Fibroblast of lung (primary cell): ENCODE data around the gene DNAH3. TPM values are rescaled to one million over a fixed set of nuclear protein-coding genes. Genes with fewer than 3 reads are reported as not detected.

Experiments used
- DNase-seq, 2 donors: peaks; one replicate each; pipeline versions ENCODE4 v3.0.0 to v3.0.0-alpha.2; 2010; ENCODE audit warnings: low read depth in 2 of 2
- H2AFZ ChIP-seq: 2 replicates; pipeline ENCODE4 v1.5.1; 2012; ENCODE audit warnings: low read length, control low read depth, inconsistent platforms
- H3K27ac ChIP-seq: 2 replicates; pipeline ENCODE4 v1.5.1; 2011; ENCODE audit warnings: low read length, control low read depth; ENCODE audit not compliant: insufficient read depth
- H3K27me3 ChIP-seq: 2 replicates; pipeline ENCODE4 v1.5.1; 2011; ENCODE audit warnings: mild to moderate bottlenecking, low read length; ENCODE audit not compliant: control insufficient read depth, insufficient read depth
- H3K36me3 ChIP-seq: 2 replicates; pipeline ENCODE4 v1.5.1; 2011; ENCODE audit warnings: low read length; ENCODE audit not compliant: control insufficient read depth, insufficient read depth
- H3K4me1 ChIP-seq: 2 replicates; pipeline ENCODE4 v1.5.1; 2011; ENCODE audit warnings: low read length; ENCODE audit not compliant: control insufficient read depth, insufficient read depth; ENCODE audit errors: extremely low read depth
- H3K4me2 ChIP-seq: 2 replicates; pipeline ENCODE4 v1.5.1; 2011; ENCODE audit warnings: low read length, control low read depth; ENCODE audit not compliant: insufficient read depth; ENCODE audit errors: extremely low read depth
- H3K4me3 ChIP-seq, 4 experiments: fragments of 200-600 bp in 1 of 4; sonication (generic) in 1 of 4; replicated peaks in 1 of 4; 2 replicates each; pipeline ENCODE4 v1.5.1; 2011 to 2016; ENCODE audit warnings: low read length in 4 of 4, low read depth in 3 of 4, mild to moderate bottlenecking in 3 of 4, control low read depth in 2 of 4, inconsistent platforms in 1 of 4, mixed read lengths in 1 of 4; ENCODE audit not compliant: insufficient read depth in 1 of 4; ENCODE audit errors: control extremely low read depth in 1 of 4
- H3K79me2 ChIP-seq: 2 replicates; pipeline ENCODE4 v1.5.1; 2012; ENCODE audit warnings: mild to moderate bottlenecking, low read length, inconsistent platforms; ENCODE audit not compliant: control insufficient read depth, insufficient read depth
- H3K9ac ChIP-seq: 2 replicates; pipeline ENCODE4 v1.5.1; 2011; ENCODE audit warnings: mild to moderate bottlenecking, low read length, control low read depth; ENCODE audit not compliant: insufficient read depth
- H3K9me3 ChIP-seq: 2 replicates; pipeline ENCODE4 v1.5.1; 2012; ENCODE audit warnings: low read depth, low read length; ENCODE audit not compliant: control insufficient read depth, insufficient read depth
- H4K20me1 ChIP-seq: 2 replicates; pipeline ENCODE4 v1.5.1; 2011; ENCODE audit warnings: low read length; ENCODE audit not compliant: control insufficient read depth, insufficient read depth; ENCODE audit errors: extremely low read depth
- EZH2 ChIP-seq: IDR thresholded peaks from 2 replicates; pipeline ENCODE4 v1.5.1; 2012; ENCODE audit warnings: low read length, control low read depth, mild to moderate bottlenecking; ENCODE audit errors: missing control alignments
- polyA plus RNA-seq, 2 donors: library from polyadenylated mRNA; depleted of rRNA in 1 of 2; stranded (reverse) in 1 of 2; unstranded in 1 of 2; fragments of >200 nt; gene quantifications; 2 replicates each; pipeline ENCODE4 v1.2.1, GENCODE V29; 2011 to 2012; ENCODE audit warnings: missing spikeins in 1 of 2
- total RNA-seq: library from RNA; depleted of rRNA; stranded (reverse); fragments of >200 nt; gene quantifications from 2 replicates; pipeline ENCODE4 v1.2.1, GENCODE V29; 2014
- TF ChIP-seq, protein P1 (sequence below), 2 donors: IDR thresholded peaks in 1 of 2; conservative IDR thresholded peaks in 1 of 2; 1 replicate in 1 of 2; 2 replicates in 1 of 2; pipeline ENCODE4 v1.5.1; 2011 to 2012; ENCODE audit warnings: low read length in 2 of 2, control low read depth in 1 of 2, inconsistent platforms in 1 of 2, low read depth in 1 of 2, mild to moderate bottlenecking in 1 of 2

Gene DNAH3
- total and polyA plus RNA-seq, 2 donors (not counting 1 experiment from before 2014, with no cell fraction given): not detected

DNA sequence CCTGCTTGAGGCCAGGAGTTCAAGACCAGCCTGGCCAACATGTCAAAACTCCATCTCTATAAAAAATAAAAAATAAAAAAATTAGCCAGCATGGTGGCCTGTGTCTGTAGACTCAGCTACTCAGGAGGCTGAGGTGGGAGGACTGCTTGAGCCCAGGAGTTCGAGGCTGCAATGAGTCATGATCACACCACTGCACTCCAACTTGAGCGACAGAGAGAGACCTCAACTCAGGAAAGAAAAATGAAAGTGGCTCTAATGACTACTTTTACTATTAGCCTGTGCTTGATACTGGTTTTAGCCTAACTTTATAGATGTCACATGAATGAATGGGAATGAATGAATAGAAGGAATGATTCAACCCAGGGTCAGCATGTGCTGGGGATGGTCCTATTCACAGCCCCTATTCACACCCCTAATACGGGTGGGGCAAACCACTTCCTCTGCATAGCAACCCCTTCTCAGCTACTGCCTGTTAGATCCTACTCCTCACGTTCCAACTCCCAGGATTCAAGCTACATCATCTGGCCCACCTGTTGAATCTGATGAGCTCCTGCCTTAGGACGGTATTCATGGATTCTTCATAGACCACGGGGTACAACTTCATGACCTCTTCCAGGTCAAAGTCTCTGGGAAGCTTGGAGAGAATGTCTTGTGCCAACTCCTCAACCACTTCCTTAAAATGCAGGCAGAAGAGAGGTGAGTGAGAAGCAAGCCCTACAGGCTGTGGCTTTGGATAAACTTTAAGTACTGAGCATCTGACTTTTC is 209.6 kb downstream of the DNAH3 start:
- Histone ChIP-seq H3K27me3 (no peaks in the 10 kb centered on the region), H3K4me2 (no peak overlapping the region), H4K20me1 (no peaks in the 10 kb centered on the region), H3K4me3 (no peak overlapping the region), H3K27ac (no peak overlapping the region), H2AFZ (no peak overlapping the region), H3K9me3 (no peaks in the 10 kb centered on the region), H3K36me3 (no peaks in the 10 kb centered on the region), H3K4me1 (no peaks in the 10 kb centered on the region), H3K79me2 (no peaks in the 10 kb centered on the region), H3K9ac (no peak overlapping the region)
- DNase-seq: no peak
- TF ChIP-seq, protein P1, sequence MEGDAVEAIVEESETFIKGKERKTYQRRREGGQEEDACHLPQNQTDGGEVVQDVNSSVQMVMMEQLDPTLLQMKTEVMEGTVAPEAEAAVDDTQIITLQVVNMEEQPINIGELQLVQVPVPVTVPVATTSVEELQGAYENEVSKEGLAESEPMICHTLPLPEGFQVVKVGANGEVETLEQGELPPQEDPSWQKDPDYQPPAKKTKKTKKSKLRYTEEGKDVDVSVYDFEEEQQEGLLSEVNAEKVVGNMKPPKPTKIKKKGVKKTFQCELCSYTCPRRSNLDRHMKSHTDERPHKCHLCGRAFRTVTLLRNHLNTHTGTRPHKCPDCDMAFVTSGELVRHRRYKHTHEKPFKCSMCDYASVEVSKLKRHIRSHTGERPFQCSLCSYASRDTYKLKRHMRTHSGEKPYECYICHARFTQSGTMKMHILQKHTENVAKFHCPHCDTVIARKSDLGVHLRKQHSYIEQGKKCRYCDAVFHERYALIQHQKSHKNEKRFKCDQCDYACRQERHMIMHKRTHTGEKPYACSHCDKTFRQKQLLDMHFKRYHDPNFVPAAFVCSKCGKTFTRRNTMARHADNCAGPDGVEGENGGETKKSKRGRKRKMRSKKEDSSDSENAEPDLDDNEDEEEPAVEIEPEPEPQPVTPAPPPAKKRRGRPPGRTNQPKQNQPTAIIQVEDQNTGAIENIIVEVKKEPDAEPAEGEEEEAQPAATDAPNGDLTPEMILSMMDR (conservative IDR thresholded peaks at IDR 0.05 in 1 of 2, IDR thresholded peaks at IDR 0.05 in 1 of 2; ENCODE audit: low read depth in 1 of 2, low read length in 2 of 2): no peak

DNA sequence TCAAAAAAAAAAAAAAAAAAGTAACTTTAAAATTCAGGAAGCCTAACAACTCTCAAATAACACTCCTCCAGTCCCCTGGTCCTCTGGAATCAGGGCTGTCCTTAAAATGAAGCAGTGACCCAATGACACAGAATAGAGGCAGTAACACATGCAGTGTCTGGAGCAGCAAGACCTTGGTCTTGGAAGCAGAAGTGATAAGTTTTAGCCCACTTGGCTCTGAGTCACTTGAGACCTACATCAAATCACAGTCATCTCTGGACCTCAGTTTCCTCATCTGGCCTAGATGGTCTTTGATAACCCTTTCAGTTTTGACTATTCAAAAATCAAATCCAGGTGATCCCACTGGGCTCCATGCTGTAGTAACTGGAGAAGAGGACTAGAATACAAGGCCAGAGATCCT is 211.0 kb downstream of the DNAH3 start:
- H4K20me1 ChIP-seq: no peaks in the 10 kb centered on the region
- no peaks in the 10 kb centered on the region for H3K79me2 ChIP-seq
- no peak overlapping the region for H3K27ac ChIP-seq
- H3K4me3 ChIP-seq: no peak overlapping the region
- H3K27me3 ChIP-seq: no peaks in the 10 kb centered on the region
- DNase-seq: no peak
- H3K4me2 ChIP-seq: no peak overlapping the region
- no peaks in the 10 kb centered on the region for H3K9me3 ChIP-seq
- H2AFZ ChIP-seq: no peak overlapping the region
- H3K9ac ChIP-seq: no peak overlapping the region
- no peaks in the 10 kb centered on the region for H3K36me3 ChIP-seq
- no peaks in the 10 kb centered on the region for H3K4me1 ChIP-seq
- TF ChIP-seq EZH2: no peak
- TF ChIP-seq, protein P1 (conservative IDR thresholded peaks at IDR 0.05 in 1 of 2, IDR thresholded peaks at IDR 0.05 in 1 of 2; ENCODE audit: low read depth in 1 of 2, low read length in 2 of 2): no peak

DNA sequence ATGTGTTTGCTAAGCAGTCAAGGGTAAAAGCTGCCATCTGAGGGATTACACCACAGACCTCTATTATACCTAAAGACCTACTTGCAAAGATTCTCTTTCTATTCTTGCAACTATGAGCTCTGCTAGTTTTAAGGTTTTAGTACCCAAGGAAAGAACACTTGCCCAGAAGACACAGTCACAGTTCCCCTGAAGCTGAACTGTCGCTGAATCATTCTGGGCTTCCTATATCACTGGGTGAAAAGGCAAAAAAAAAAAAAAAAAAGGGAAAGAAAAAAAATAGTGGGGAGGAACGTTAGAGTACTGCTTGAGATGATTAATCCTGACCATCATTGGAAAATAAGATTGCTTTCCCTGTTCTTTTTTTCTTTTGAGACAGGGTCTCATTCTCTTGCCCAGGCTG is 212.2 kb downstream of the DNAH3 start:
- Histone ChIP-seq H3K36me3 (no peaks in the 10 kb centered on the region), H3K79me2 (no peaks in the 10 kb centered on the region), H2AFZ (no peak overlapping the region), H3K4me1 (no peaks in the 10 kb centered on the region), H3K27me3 (no peaks in the 10 kb centered on the region), H3K27ac (no peak overlapping the region), H3K9ac (no peak overlapping the region), H3K4me3 (no peak overlapping the region), H4K20me1 (no peaks in the 10 kb centered on the region), H3K4me2 (no peak overlapping the region), H3K9me3 (no peaks in the 10 kb centered on the region)
- DNase-seq: peak; percentile 53 to 66
- TF ChIP-seq, protein P1 (conservative IDR thresholded peaks at IDR 0.05 in 1 of 2, IDR thresholded peaks at IDR 0.05 in 1 of 2; ENCODE audit: low read depth in 1 of 2, low read length in 2 of 2): no peak
- TF ChIP-seq EZH2: no peak
